ENCODE measurements around the gene HPN.

- TF ChIP-seq POLR2A (IDR thresholded peaks at IDR 0.05): no peak
- TF ChIP-seq CTCF (IDR thresholded peaks at IDR 0.05): no peak
- no peak for TF ChIP-seq EP300 (IDR thresholded peaks at IDR 0.05)
Observed at GRCh38 chr19:35048911-35049411, 7.4 kb downstream of the HPN start.
